LHCN-M2 (cell line): Measurements from ENCODE around the gene PPP2R2C. TPM values are rescaled to one million over a fixed set of nuclear protein-coding genes. Genes with fewer than 3 reads are reported as not detected.
A peak's percentile ranks its signal among the peaks of the same experiment; 100 is the strongest.

Source experiments
- DNase-seq: peaks from one replicate; pipeline ENCODE4 v3.0.0-alpha.2; 2012; ENCODE audit warnings: low read depth
- total RNA-seq: library from RNA; depleted of rRNA; stranded (reverse); fragments of >200 nt; gene quantifications from 2 replicates; pipeline ENCODE4 v1.2.3, GENCODE V29; 2014; rRNA removed

Gene PPP2R2C
- total RNA-seq, 1 experiment from 2014 or later: 0.98 TPM

GRCh38 chr4:6272863-6273660 lies 199.4 kb downstream of the PPP2R2C start:
- peak; percentile 60 for DNase-seq

DNA sequence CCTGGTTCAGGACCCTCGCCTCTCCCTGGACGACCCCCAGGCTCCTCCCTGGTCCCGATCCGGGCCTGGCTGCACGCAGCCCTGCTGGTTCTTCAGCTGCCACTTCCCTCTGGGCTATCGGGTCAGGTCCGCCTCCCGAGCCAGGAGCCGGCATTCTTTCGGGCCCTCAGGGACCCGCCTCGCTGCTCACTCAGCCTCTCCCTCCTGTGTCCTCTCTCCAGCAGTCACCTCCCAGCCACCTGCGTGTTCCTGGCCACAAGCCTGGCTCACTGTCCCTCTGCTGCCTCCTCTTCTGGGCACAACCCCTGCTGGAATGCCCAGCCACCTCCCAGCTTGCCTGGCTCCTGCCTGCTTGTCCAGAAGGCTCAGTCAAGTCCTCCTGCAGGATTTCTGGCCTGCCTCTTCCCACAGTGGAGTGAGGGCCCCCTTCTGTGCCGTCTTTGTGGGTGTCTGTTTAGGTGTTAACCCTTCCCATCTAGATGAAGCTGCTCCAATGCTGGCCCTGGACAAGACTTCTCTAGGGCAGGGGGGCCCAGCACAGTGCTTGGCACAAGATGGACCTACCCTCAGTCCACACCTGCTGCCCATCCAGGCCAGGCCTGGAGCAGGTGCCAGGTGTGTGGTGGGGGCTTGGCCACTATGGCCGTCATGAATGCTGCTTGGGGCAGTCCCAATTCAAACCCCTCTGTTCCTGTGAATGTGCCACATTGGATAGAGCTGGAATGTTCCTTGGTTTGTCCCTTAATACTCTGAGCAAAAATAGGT lies 200.5 kb downstream of the PPP2R2C start:
- no peak for DNase-seq

GRCh38 chr4:6271206-6271605 lies 201.2 kb downstream of the PPP2R2C start:
- DNase-seq: no peak

GRCh38 chr4:6270636-6271121 lies 201.7 kb downstream of the PPP2R2C start:
- no peak for DNase-seq

Other genes starting within 250 kb of the PPP2R2C start
- 19.5 and 23.3 TPM in 2 replicates for gene WFS1, start 202.8 kb downstream of the PPP2R2C start, total RNA-seq
- 28.5 and 32.5 TPM in 2 replicates for gene MAN2B2, start 102.6 kb upstream of the PPP2R2C start, total RNA-seq
- 99.3 and 131 TPM in 2 replicates for gene MRFAP1, start 168.1 kb upstream of the PPP2R2C start, total RNA-seq
- gene S100P, start 221.3 kb upstream of the PPP2R2C start, total RNA-seq: not detected in 2 replicates
- 61.1 and 61.8 TPM in 2 replicates for gene MRFAP1L1, start 237.3 kb upstream of the PPP2R2C start, total RNA-seq
- 29.6 and 35.6 TPM in 2 replicates for gene BLOC1S4, start 243.6 kb upstream of the PPP2R2C start, total RNA-seq